ENCODE data around the gene CDH22. TPM values are rescaled to one million over a fixed set of nuclear protein-coding genes. Genes with fewer than 3 reads are reported as not detected.

The CDH22 gene
- total and polyA plus RNA-seq, 7 experiments from 2014 or later, result not detected

GRCh38 chr20:46354207-46354555 is 45.9 kb upstream of the CDH22 start:
- intact Hi-C loops (cut with micrococcal nuclease), result no loop called here
- ATAC-seq (no peak), DNase-seq (no peak)
- Histone ChIP-seq H3K4me1 (ENCODE audit: control insufficient read depth in 2 of 2, insufficient read depth in 2 of 2, low read length in 2 of 2) (peaks cover 4 to 15% of the 10 kb centered on the region in 2 donors), H3K4me3 (ENCODE audit: low read length) (no peak overlapping the region), H3K9me3 (ENCODE audit: control insufficient read depth in 2 of 3, low read length in 3 of 3) (no peaks in the 10 kb centered on the region), H3K27ac (ENCODE audit: low read depth, low read length) (no peak overlapping the region), H3K36me3 (ENCODE audit: control insufficient read depth in 2 of 3, insufficient read depth in 3 of 3, low read length in 3 of 3) (peaks cover 2 to 75% (median 4%) of the 10 kb centered on the region in 3 experiments), H3K27me3 (ENCODE audit: control insufficient read depth in 2 of 2, insufficient read depth in 2 of 2, low read length in 2 of 2) (no peaks in the 10 kb centered on the region)
- H3K27ac Mint-ChIP-seq, result peak overlapping the region in 5 of 9 donors; percentile 38 to 88 (median 54)
- peaks cover 21 to 51% (median 44%) of the 10 kb centered on the region in 7 donors for H3K4me1 Mint-ChIP-seq
- ChIA-PET POLR2A (no interaction called here), CTCF (no interaction called here)
- peaks cover 4 to 26% (median 8%) of the 10 kb centered on the region in 5 donors for H3K36me3 Mint-ChIP-seq
- H3K9me3 Mint-ChIP-seq, result no peaks in the 10 kb centered on the region
- no peak overlapping the region for H3K4me3 Mint-ChIP-seq
- no peaks in the 10 kb centered on the region for H3K27me3 Mint-ChIP-seq

DNA sequence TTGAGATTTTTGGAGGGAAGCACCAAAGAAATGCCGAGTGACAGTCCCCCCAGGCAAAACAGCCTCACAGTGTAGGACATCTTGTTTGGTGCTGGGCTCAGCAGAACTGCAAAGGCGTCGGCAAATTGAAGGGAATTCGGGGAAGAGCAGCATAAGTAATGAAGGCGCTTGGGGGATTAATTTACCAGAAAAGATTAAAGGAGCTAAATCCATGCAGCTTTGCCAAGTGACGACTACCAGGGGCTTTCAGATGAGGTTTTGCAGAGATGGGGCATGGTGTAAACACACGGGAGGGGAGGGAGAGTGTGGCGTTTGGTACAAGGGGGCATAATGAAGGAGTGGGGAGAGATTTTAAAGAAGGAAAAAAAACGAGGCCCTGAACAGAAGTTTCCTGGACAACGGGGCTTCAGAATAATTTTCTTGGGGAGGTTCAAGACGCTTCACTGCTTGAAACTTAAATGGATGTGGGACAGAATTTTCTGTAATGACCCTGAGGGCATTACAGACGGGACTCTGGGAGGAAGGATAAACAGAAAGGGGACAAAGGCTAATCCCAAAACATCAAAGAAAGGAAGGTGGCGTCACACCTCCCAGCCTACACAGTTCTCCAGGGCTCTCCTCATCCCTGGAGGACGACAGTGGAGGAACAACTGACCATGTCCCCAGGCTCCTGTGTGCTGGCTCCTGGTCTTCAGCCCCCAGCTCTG is 45.4 kb upstream of the CDH22 start:
- H3K27ac ChIP-seq (ENCODE audit: low read depth, low read length), result no peak overlapping the region
- intact Hi-C loops (cut with micrococcal nuclease), result no loop called here
- Mint-ChIP-seq H3K4me3 (no peak overlapping the region), H3K27ac (peak overlapping the region in 6 of 9 donors; percentile 9 to 75 (median 50)), H3K9me3 (no peaks in the 10 kb centered on the region), H3K4me1 (peaks cover 18 to 49% (median 40%) of the 10 kb centered on the region in 7 donors), H3K36me3 (peaks cover 4 to 26% (median 8%) of the 10 kb centered on the region in 5 donors), H3K27me3 (no peaks in the 10 kb centered on the region)
- peaks cover 4 to 15% of the 10 kb centered on the region in 2 donors for H3K4me1 ChIP-seq (ENCODE audit: control insufficient read depth in 2 of 2, insufficient read depth in 2 of 2, low read length in 2 of 2)
- no peaks in the 10 kb centered on the region for H3K9me3 ChIP-seq (ENCODE audit: control insufficient read depth in 2 of 3, low read length in 3 of 3)
- no peaks in the 10 kb centered on the region for H3K27me3 ChIP-seq (ENCODE audit: control insufficient read depth in 2 of 2, insufficient read depth in 2 of 2, low read length in 2 of 2)
- POLR2A ChIA-PET, result interaction anchor here (1.1 to 1.3 kb wide), 4 partner anchors 9 to 12 kb away, joined by 3 to 6 read pairs (median 4); no protein-coding TSS in a partner anchor
- H3K4me3 ChIP-seq (ENCODE audit: low read length), result no peak overlapping the region
- CTCF ChIA-PET, result no interaction called here
- no peak for DNase-seq
- no peak for ATAC-seq
- peaks cover 0 to 75% (median 4%) of the 10 kb centered on the region in 3 experiments for H3K36me3 ChIP-seq (ENCODE audit: control insufficient read depth in 2 of 3, insufficient read depth in 3 of 3, low read length in 3 of 3)

GRCh38 chr20:46352370-46352938 is 44.2 kb upstream of the CDH22 start:
- Mint-ChIP-seq H3K9me3 (no peaks in the 10 kb centered on the region), H3K27ac (peak overlapping the region in 4 of 9 donors; percentile 20 to 67 (median 43)), H3K27me3 (no peaks in the 10 kb centered on the region), H3K4me3 (no peak overlapping the region), H3K4me1 (peaks cover 18 to 38% (median 34%) of the 10 kb centered on the region in 7 donors), H3K36me3 (peaks cover 4 to 26% (median 8%) of the 10 kb centered on the region in 5 donors)
- DNase-seq, result no peak
- no peaks in the 10 kb centered on the region for H3K27me3 ChIP-seq (ENCODE audit: control insufficient read depth in 2 of 2, insufficient read depth in 2 of 2, low read length in 2 of 2)
- no peak for ATAC-seq
- ChIA-PET POLR2A (interaction anchor here (1.1 to 1.3 kb wide), 4 partner anchors 8 to 14 kb away, joined by 3 to 6 read pairs (median 4); no protein-coding TSS in a partner anchor), CTCF (no interaction called here)
- no peak overlapping the region for H3K27ac ChIP-seq (ENCODE audit: low read depth, low read length)
- no peaks in the 10 kb centered on the region for H3K9me3 ChIP-seq (ENCODE audit: control insufficient read depth in 2 of 3, low read length in 3 of 3)
- peaks cover 4 to 13% of the 10 kb centered on the region in 2 donors for H3K4me1 ChIP-seq (ENCODE audit: control insufficient read depth in 2 of 2, insufficient read depth in 2 of 2, low read length in 2 of 2)
- no peak overlapping the region for H3K4me3 ChIP-seq (ENCODE audit: low read length)
- intact Hi-C loops (cut with micrococcal nuclease), result no loop called here
- H3K36me3 ChIP-seq (ENCODE audit: control insufficient read depth in 2 of 3, insufficient read depth in 3 of 3, low read length in 3 of 3), result peaks cover 0 to 73% (median 4%) of the 10 kb centered on the region in 3 experiments

- H3K9me3 Mint-ChIP-seq, result no peaks in the 10 kb centered on the region
- ChIA-PET CTCF (no interaction called here), POLR2A (interaction anchor here (3.1 to 3.4 kb wide), 2 partner anchors 9 to 13 kb away, joined by 12 read pairs; no protein-coding TSS in a partner anchor)
- peaks cover 19 to 32% (median 29%) of the 10 kb centered on the region in 7 donors for H3K4me1 Mint-ChIP-seq
- H3K4me1 ChIP-seq (ENCODE audit: control insufficient read depth in 2 of 2, insufficient read depth in 2 of 2, low read length in 2 of 2), result peaks cover 2 to 3% of the 10 kb centered on the region in 2 donors
- no peaks in the 10 kb centered on the region for H3K9me3 ChIP-seq (ENCODE audit: control insufficient read depth in 2 of 3, low read length in 3 of 3)
- H3K27ac Mint-ChIP-seq, result peak overlapping the region in 8 of 9 donors; percentile 28 to 81 (median 61)
- H3K27me3 ChIP-seq (ENCODE audit: control insufficient read depth in 2 of 2, insufficient read depth in 2 of 2, low read length in 2 of 2), result no peaks in the 10 kb centered on the region
- intact Hi-C loops (cut with micrococcal nuclease), result no loop called here
- no peak overlapping the region for H3K27ac ChIP-seq (ENCODE audit: low read depth, low read length)
- H3K27me3 Mint-ChIP-seq, result no peaks in the 10 kb centered on the region
- ATAC-seq (no peak), DNase-seq (no peak)
- H3K36me3 Mint-ChIP-seq, result peaks cover 4 to 26% (median 9%) of the 10 kb centered on the region in 5 donors
- peaks cover 0 to 77% (median 4%) of the 10 kb centered on the region in 3 experiments for H3K36me3 ChIP-seq (ENCODE audit: control insufficient read depth in 2 of 3, insufficient read depth in 3 of 3, low read length in 3 of 3)
- no peak overlapping the region for H3K4me3 Mint-ChIP-seq
- H3K4me3 ChIP-seq (ENCODE audit: low read length), result no peak overlapping the region
Observed at GRCh38 chr20:46351357-46352058, 43.2 kb upstream of the CDH22 start.

- ATAC-seq, result no peak
- H3K27me3 Mint-ChIP-seq, result no peaks in the 10 kb centered on the region
- H3K9me3 Mint-ChIP-seq, result no peaks in the 10 kb centered on the region
- CTCF ChIA-PET, result interaction anchor here (1.2 kb wide), 1 partner anchor 62 kb away, joined by 3 read pairs; no protein-coding TSS in a partner anchor
- H3K36me3 Mint-ChIP-seq, result peaks cover 4 to 29% (median 9%) of the 10 kb centered on the region in 5 donors
- Histone ChIP-seq H3K27ac (ENCODE audit: low read depth, low read length) (no peak overlapping the region), H3K9me3 (ENCODE audit: control insufficient read depth in 2 of 3, low read length in 3 of 3) (no peaks in the 10 kb centered on the region), H3K27me3 (ENCODE audit: control insufficient read depth in 2 of 2, insufficient read depth in 2 of 2, low read length in 2 of 2) (no peaks in the 10 kb centered on the region), H3K4me1 (ENCODE audit: control insufficient read depth in 2 of 2, insufficient read depth in 2 of 2, low read length in 2 of 2) (no peaks in the 10 kb centered on the region), H3K4me3 (ENCODE audit: low read length) (no peak overlapping the region), H3K36me3 (ENCODE audit: control insufficient read depth in 2 of 3, insufficient read depth in 3 of 3, low read length in 3 of 3) (peaks cover 0 to 72% (median 4%) of the 10 kb centered on the region in 3 experiments)
- peak overlapping the region in 8 of 9 donors; percentile 28 to 81 (median 56) for H3K27ac Mint-ChIP-seq
- no peak overlapping the region for H3K4me3 Mint-ChIP-seq
- POLR2A ChIA-PET, result interaction anchor here (3.1 to 3.4 kb wide), 2 partner anchors 10 to 13 kb away, joined by 12 read pairs; no protein-coding TSS in a partner anchor
- peaks cover 20 to 29% (median 27%) of the 10 kb centered on the region in 7 donors for H3K4me1 Mint-ChIP-seq
- no peak for DNase-seq
- intact Hi-C loops (cut with micrococcal nuclease), result no loop called here
Observed at GRCh38 chr20:46350986-46351267, 42.6 kb upstream of the CDH22 start.

DNA sequence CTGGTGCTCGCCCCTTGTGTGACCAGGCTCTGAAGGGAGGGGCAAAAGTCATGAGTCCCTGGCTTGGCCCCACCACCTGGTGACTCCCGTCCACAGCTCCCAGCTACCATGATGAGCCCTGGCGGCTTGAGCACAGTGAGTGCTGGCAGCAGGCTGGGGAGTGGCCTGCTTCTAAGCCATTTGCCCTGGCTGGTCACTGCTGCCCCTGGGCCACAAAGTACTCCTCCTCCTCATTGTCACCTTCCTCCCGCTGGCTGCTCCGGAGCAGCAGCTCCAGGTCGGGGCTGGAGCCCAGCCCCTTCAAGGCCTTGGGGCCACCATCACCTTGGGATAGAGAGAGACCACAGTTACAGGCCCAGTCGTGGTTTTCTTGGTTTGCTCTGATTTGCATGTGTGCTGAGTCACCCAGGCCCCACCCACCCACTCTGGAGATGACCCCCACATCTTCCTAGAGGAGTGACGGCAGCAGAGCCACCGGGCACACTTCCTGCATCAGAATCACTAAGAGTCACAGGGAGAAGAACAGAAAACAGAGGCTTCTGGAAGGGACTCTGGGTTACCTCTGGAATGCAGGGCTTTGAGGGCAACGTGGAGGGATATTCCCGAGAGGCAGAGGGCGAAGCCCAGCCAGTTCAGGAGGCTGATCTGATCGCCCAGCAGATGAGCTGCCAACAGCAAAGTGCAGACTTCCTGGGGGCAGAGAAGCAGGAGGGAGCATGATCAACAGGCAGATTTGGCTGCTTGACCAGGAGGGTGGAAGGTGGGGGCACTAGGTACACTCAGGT is 42.1 kb upstream of the CDH22 start:
- Histone ChIP-seq H3K27ac (ENCODE audit: low read depth, low read length) (no peak overlapping the region), H3K27me3 (ENCODE audit: control insufficient read depth in 2 of 2, insufficient read depth in 2 of 2, low read length in 2 of 2) (no peaks in the 10 kb centered on the region), H3K9me3 (ENCODE audit: control insufficient read depth in 2 of 3, low read length in 3 of 3) (no peaks in the 10 kb centered on the region), H3K36me3 (ENCODE audit: control insufficient read depth in 2 of 3, insufficient read depth in 3 of 3, low read length in 3 of 3) (peaks cover 0 to 66% (median 4%) of the 10 kb centered on the region in 3 experiments), H3K4me1 (ENCODE audit: control insufficient read depth in 2 of 2, insufficient read depth in 2 of 2, low read length in 2 of 2) (no peaks in the 10 kb centered on the region), H3K4me3 (ENCODE audit: low read length) (no peak overlapping the region)
- CTCF ChIA-PET, result interaction anchor here (0.7 to 1.2 kb wide), 2 partner anchors 28 to 62 kb away, joined by 3 read pairs; no protein-coding TSS in a partner anchor
- Mint-ChIP-seq H3K9me3 (no peaks in the 10 kb centered on the region), H3K36me3 (peaks cover 4 to 30% (median 6%) of the 10 kb centered on the region in 5 donors), H3K27ac (peak overlapping the region in 6 of 9 donors; percentile 19 to 81 (median 58)), H3K4me3 (no peak overlapping the region), H3K4me1 (peaks cover 16 to 29% (median 24%) of the 10 kb centered on the region in 7 donors), H3K27me3 (no peaks in the 10 kb centered on the region)
- ATAC-seq, result peak; percentile 59
- POLR2A ChIA-PET, result interaction anchor here (0.7 to 3.4 kb wide), 5 partner anchors 9 to 51 kb away, joined by 3 to 12 read pairs (median 4); no protein-coding TSS in a partner anchor
- intact Hi-C loops (cut with micrococcal nuclease), result no loop called here
- DNase-seq, result no peak

Data from naive thymus-derived CD4-positive, alpha-beta T cell (primary cell).